Suprapubic skin (tissue), 4 donors: ENCODE measurements around the gene SLAMF7.

Source experiments
- EP300 ChIP-seq: sonication (generic); formaldehyde crosslinking; IDR thresholded peaks from one replicate; pipeline ENCODE4 v1.6.1; 2017; ENCODE audit warnings: antibody characterized with exemption
- POLR2A ChIP-seq, 2 donors: fragments of 450-650 bp; IDR thresholded peaks; one replicate each; pipeline ENCODE4 v1.6.1; 2017; ENCODE audit warnings: antibody characterized with exemption in 2 of 2, mild to moderate bottlenecking in 2 of 2, moderate library complexity in 2 of 2
- POLR2AphosphoS5 ChIP-seq, 3 donors: sonication (generic); formaldehyde crosslinking; IDR thresholded peaks; one replicate each; pipeline ENCODE4 v1.6.1; 2017; ENCODE audit warnings: antibody characterized with exemption in 3 of 3

DNA sequence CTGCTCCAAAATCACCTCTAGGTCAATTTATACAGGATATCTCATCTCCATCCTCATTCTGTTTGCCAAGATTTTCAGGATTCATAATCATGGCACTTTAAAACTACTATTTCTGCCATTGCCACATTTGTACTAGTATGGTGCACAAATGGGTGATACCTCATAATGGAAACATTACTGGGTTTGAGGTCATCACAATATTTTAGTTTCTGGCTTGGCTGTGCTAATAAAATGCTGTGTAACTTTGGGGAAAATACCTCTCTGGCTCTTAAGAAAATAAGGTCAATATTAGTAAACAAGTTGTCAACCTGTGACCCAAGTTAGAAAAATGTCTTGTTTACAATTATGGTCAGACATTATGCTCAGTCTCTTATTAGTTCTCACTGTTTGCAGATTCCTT, 4.7 kb upstream of the SLAMF7 start:
- TF ChIP-seq POLR2AphosphoS5 (IDR thresholded peaks at IDR 0.05), result no peak
- TF ChIP-seq EP300, result no peak
- no peak for TF ChIP-seq POLR2A (IDR thresholded peaks at IDR 0.05)
